ENCODE results near the gene LGALSL. TPM values are rescaled to one million over a fixed set of nuclear protein-coding genes. Genes with fewer than 3 reads are reported as not detected.

Gene LGALSL
- polyA plus RNA-seq, 1 of the 3 experiments (the other 2 are of a cell fraction), result 6.5 TPM

DNA sequence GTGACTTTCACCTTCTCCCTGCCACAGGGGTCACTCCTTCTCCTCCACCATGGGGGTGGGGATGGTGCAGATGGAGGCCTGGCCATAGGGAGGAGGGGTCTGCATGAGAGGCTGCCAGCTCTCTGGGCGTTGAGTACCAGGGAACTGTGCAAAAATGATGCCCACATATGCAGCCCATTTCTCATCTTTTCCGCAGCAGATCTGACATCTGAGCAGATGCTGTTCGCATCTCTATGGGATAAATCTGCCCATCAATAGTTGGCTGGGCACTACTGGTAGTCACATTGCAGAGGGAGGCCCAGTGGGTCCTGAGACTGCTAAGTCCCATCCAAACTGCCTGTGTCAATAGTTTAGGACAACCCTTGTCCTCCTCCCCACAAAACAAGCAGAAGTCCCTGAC, 45.9 kb upstream of the LGALSL start (continued):
- TF ChIP-seq RAD21 (IDR thresholded peaks at IDR 0.05; ENCODE audit: low read length), result no peak

DNA sequence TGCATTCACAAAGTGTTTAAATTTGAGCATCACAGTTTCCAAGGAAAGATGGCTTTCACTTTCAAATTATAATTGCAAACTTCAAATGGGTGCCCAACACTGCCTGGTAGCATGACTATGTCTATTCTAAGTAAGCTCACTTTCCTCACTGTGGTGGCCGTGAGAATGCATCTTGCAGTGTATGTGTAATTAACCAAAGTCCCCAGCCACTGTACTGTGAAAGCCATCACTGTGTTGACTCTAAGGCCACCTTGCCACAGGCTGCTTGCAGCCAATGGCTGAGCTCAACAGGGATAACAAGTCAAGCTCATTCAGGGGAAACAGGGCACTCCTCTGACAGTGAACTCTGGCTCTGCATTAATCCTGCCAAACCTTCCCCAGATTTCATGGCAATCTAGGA, 43.3 kb upstream of the LGALSL start:
- WGBS (ENCODE audit: low lambda C conversion rate), result 57% methylated on average over 1 of the region's 1 CpG
- no peaks in the 10 kb centered on the region for H3K36me3 ChIP-seq (replicated peaks in 1 of 2; ENCODE audit: control insufficient read depth in 1 of 2, insufficient read depth in 2 of 2, low read length in 1 of 2)
- H3K4me1 ChIP-seq (ENCODE audit: control insufficient read depth in 1 of 2, insufficient read depth in 2 of 2, low read depth in 1 of 2, low read length in 1 of 2), result no peaks in the 10 kb centered on the region; a peak in 1 of 4 replicates
- no peak for DNase-seq
- peaks cover 6% of the 10 kb centered on the region; the same call in 1 of the 2 replicates for H3K27me3 ChIP-seq (ENCODE audit: insufficient read depth)
- ChIA-PET POLR2A (no interaction called here), CTCF (interaction anchor here (1.4 kb wide), 1 partner anchor 13 kb away, joined by 3 read pairs; no protein-coding TSS in a partner anchor)
- H3K27ac ChIP-seq (ENCODE audit: low read depth in 2 of 2, low read length in 1 of 2), result no peak overlapping the region
- no peaks in the 10 kb centered on the region for H3K79me2 ChIP-seq (ENCODE audit: insufficient read depth)
- TF ChIP-seq, protein P1, sequence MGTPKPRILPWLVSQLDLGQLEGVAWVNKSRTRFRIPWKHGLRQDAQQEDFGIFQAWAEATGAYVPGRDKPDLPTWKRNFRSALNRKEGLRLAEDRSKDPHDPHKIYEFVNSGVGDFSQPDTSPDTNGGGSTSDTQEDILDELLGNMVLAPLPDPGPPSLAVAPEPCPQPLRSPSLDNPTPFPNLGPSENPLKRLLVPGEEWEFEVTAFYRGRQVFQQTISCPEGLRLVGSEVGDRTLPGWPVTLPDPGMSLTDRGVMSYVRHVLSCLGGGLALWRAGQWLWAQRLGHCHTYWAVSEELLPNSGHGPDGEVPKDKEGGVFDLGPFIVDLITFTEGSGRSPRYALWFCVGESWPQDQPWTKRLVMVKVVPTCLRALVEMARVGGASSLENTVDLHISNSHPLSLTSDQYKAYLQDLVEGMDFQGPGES (IDR thresholded peaks at IDR 0.05; ENCODE audit: low read depth, low read length), result no peak
- no peak for TF ChIP-seq MXI1 (IDR thresholded peaks at IDR 0.05; ENCODE audit: low read depth, low read length)
- TF ChIP-seq NRF1 (IDR thresholded peaks at IDR 0.05; ENCODE audit: low read depth, low read length), result no peak
- no peak for TF ChIP-seq CHD2 (IDR thresholded peaks at IDR 0.05; ENCODE audit: low read length, partially characterized antibody)
- TF ChIP-seq RAD21 (IDR thresholded peaks at IDR 0.05; ENCODE audit: low read length), result no peak
- TF ChIP-seq, protein P2, sequence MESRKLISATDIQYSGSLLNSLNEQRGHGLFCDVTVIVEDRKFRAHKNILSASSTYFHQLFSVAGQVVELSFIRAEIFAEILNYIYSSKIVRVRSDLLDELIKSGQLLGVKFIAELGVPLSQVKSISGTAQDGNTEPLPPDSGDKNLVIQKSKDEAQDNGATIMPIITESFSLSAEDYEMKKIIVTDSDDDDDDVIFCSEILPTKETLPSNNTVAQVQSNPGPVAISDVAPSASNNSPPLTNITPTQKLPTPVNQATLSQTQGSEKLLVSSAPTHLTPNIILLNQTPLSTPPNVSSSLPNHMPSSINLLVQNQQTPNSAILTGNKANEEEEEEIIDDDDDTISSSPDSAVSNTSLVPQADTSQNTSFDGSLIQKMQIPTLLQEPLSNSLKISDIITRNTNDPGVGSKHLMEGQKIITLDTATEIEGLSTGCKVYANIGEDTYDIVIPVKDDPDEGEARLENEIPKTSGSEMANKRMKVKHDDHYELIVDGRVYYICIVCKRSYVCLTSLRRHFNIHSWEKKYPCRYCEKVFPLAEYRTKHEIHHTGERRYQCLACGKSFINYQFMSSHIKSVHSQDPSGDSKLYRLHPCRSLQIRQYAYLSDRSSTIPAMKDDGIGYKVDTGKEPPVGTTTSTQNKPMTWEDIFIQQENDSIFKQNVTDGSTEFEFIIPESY (IDR thresholded peaks at IDR 0.05; ENCODE audit: borderline replicate concordance, low read depth), result no peak
- no peak for TF ChIP-seq FOXJ3 (CRISPR knock-in tag; IDR thresholded peaks at IDR 0.05)
- TF ChIP-seq, protein P3, sequence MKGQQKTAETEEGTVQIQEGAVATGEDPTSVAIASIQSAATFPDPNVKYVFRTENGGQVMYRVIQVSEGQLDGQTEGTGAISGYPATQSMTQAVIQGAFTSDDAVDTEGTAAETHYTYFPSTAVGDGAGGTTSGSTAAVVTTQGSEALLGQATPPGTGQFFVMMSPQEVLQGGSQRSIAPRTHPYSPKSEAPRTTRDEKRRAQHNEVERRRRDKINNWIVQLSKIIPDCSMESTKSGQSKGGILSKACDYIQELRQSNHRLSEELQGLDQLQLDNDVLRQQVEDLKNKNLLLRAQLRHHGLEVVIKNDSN (IDR thresholded peaks at IDR 0.05; ENCODE audit: borderline replicate concordance, low read depth), result no peak
- no peak for TF ChIP-seq MEF2A (IDR thresholded peaks at IDR 0.05; ENCODE audit: borderline replicate concordance, low read depth)
- TF ChIP-seq RCOR1 (IDR thresholded peaks at IDR 0.05; ENCODE audit: low read length), result no peak
- TF ChIP-seq FOSL2 (IDR thresholded peaks at IDR 0.05; ENCODE audit: borderline replicate concordance, low read depth), result no peak
- TF ChIP-seq GATA2 (CRISPR knock-in tag; IDR thresholded peaks at IDR 0.05), result no peak
- no peak for TF ChIP-seq FOXM1 (IDR thresholded peaks at IDR 0.05; ENCODE audit: low read depth)
- H3K9me2 ChIP-seq, result no peaks in the 10 kb centered on the region
- H3F3A ChIP-seq (replicated peaks; ENCODE audit: insufficient read depth), result no peaks in the 10 kb centered on the region
- H3K9me3 ChIP-seq, result no peaks in the 10 kb centered on the region
- H3K4me2 ChIP-seq, result no peak overlapping the region
- H2AFZ ChIP-seq (ENCODE audit: low read depth), result no peak overlapping the region
- no peaks in the 10 kb centered on the region for H4K20me1 ChIP-seq (ENCODE audit: insufficient read depth)
- H3K9ac ChIP-seq, result no peak overlapping the region
- H3K4me3 ChIP-seq (ENCODE audit: low read depth in 2 of 2, low read length in 1 of 2), result no peak overlapping the region
